GM23338 (cell line): ENCODE measurements around the gene TM9SF2.

ENCODE experiments used
- CREB1 ChIP-seq: fragments of 250-450 bp; sonication (Bioruptor Pico); IDR thresholded peaks from 2 replicates; pipeline ENCODE4 v1.5.0; 2020; ENCODE audit warnings: low read depth, mild to moderate bottlenecking, moderate library complexity
- EZH2 ChIP-seq: fragments of 200-600 bp; sonication (generic); IDR thresholded peaks from one replicate; pipeline ENCODE4 v1.8.0; 2017; ENCODE audit warnings: antibody characterized with exemption, mild to moderate bottlenecking, low read depth; ENCODE audit not compliant: unreplicated experiment
- EZH2phosphoT487 ChIP-seq: fragments of 200-600 bp; sonication (generic); IDR thresholded peaks from one replicate; pipeline ENCODE4 v1.8.1; 2018; ENCODE audit warnings: antibody characterized with exemption; ENCODE audit not compliant: unreplicated experiment
- JUNB ChIP-seq: IDR thresholded peaks from one replicate; pipeline ENCODE4 v1.6.1; 2016; ENCODE audit warnings: antibody characterized with exemption; ENCODE audit not compliant: unreplicated experiment
- NANOG ChIP-seq: IDR thresholded peaks from 2 replicates; pipeline ENCODE4 v1.6.1; 2016; ENCODE audit warnings: antibody characterized with exemption, borderline replicate concordance
- POLR2AphosphoS5 ChIP-seq: IDR thresholded peaks from 2 replicates; pipeline ENCODE4 v1.6.1; 2016; ENCODE audit warnings: antibody characterized with exemption, low read depth
- STAT1 ChIP-seq: IDR thresholded peaks from one replicate; pipeline ENCODE4 v1.6.1; 2016; ENCODE audit warnings: antibody characterized with exemption; ENCODE audit not compliant: unreplicated experiment
- ZNF114 ChIP-seq: fragments of 250-450 bp; sonication (Bioruptor Pico); IDR thresholded peaks from 2 replicates; pipeline ENCODE4 v1.5.0; 2020; ENCODE audit warnings: mild to moderate bottlenecking, moderate library complexity
- ZNF331 ChIP-seq: fragments of 250-450 bp; sonication (Bioruptor Pico); IDR thresholded peaks from 2 replicates; pipeline ENCODE4 v1.5.0; 2020; ENCODE audit warnings: low read depth, mild to moderate bottlenecking, moderate library complexity
- TF ChIP-seq, protein P1 (sequence below), 2 experiments: fragments of 200-600 bp in 1 of 2; sonication (generic) in 1 of 2; conservative IDR thresholded peaks; 2 replicates each; pipeline versions ENCODE4 v1.5.1 to v1.6.1; 2016 to 2017; ENCODE audit warnings: antibody characterized with exemption in 2 of 2, low read depth in 2 of 2, mild to moderate bottlenecking in 2 of 2, moderate library complexity in 1 of 2
- TF ChIP-seq, protein P2 (sequence below): IDR thresholded peaks from one replicate; pipeline ENCODE4 v1.6.1; 2018; ENCODE audit warnings: antibody characterized with exemption; ENCODE audit not compliant: unreplicated experiment
- TF ChIP-seq, protein P3 (sequence below): IDR thresholded peaks from 2 replicates; pipeline ENCODE4 v1.6.1; 2016; ENCODE audit warnings: antibody characterized with exemption
- TF ChIP-seq, protein P4 (sequence below): fragments of 250-450 bp; sonication (Bioruptor Pico); IDR thresholded peaks from 2 replicates; pipeline ENCODE4 v1.5.0; 2020; ENCODE audit warnings: mild to moderate bottlenecking, moderate library complexity

DNA sequence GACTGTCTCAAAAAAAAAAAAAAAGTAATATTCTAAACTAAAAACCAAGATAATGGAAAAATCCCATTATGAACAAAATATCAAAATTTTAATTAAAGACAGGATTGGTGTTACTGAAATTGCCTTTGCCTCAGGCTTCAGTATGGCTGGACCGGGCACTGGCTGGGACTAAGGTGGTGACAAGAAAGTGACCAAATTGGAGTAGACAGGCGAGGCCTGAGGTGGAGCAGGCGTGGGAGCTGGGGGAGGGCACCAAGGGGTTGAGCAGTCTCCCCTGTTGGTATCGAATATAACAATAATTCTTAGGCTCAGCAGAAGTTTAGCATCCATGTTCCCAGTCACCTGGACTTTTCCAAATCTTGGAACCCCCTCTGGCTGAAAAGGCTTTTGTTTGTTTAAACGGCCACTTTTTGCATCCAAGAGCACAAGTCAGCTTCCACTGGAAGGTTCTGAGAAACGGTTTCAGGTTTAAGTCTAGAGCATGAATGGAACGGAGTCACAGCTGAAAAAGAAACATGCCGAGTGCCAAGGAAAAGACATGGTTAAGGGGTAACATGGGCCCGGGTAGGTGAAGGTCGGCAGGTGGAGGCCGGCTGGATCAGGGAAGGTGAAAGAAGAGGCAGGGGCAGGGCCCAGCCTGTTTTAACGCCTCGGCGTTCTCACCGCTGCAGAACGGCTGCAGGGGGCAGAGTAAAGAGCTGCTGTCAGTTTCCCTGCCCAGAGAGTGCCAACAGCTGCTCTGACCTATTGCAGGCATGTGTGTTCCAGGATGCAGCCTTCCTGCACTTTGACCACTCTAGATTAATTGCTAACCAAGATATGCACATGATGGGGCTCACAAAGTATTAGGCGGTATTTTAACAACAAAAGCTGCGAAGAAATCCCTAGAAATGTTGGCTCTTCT is 104.4 kb downstream of the TM9SF2 start:
- TF ChIP-seq, protein P1, sequence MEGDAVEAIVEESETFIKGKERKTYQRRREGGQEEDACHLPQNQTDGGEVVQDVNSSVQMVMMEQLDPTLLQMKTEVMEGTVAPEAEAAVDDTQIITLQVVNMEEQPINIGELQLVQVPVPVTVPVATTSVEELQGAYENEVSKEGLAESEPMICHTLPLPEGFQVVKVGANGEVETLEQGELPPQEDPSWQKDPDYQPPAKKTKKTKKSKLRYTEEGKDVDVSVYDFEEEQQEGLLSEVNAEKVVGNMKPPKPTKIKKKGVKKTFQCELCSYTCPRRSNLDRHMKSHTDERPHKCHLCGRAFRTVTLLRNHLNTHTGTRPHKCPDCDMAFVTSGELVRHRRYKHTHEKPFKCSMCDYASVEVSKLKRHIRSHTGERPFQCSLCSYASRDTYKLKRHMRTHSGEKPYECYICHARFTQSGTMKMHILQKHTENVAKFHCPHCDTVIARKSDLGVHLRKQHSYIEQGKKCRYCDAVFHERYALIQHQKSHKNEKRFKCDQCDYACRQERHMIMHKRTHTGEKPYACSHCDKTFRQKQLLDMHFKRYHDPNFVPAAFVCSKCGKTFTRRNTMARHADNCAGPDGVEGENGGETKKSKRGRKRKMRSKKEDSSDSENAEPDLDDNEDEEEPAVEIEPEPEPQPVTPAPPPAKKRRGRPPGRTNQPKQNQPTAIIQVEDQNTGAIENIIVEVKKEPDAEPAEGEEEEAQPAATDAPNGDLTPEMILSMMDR (conservative IDR thresholded peaks at IDR 0.05; ENCODE audit: low read depth in 2 of 2), result peak; percentile 29 to 47; a peak in 3 of 4 replicates
- TF ChIP-seq POLR2AphosphoS5 (no peak), EZH2phosphoT487 (no peak), CREB1 (CRISPR knock-in tag) (no peak), JUNB (no peak), EZH2 (no peak), STAT1 (no peak), ZNF331 (CRISPR knock-in tag) (peak; percentile 18; the same call in 1 of the 2 replicates), NANOG (no peak), ZNF114 (CRISPR knock-in tag) (no peak)
- TF ChIP-seq, protein P2, sequence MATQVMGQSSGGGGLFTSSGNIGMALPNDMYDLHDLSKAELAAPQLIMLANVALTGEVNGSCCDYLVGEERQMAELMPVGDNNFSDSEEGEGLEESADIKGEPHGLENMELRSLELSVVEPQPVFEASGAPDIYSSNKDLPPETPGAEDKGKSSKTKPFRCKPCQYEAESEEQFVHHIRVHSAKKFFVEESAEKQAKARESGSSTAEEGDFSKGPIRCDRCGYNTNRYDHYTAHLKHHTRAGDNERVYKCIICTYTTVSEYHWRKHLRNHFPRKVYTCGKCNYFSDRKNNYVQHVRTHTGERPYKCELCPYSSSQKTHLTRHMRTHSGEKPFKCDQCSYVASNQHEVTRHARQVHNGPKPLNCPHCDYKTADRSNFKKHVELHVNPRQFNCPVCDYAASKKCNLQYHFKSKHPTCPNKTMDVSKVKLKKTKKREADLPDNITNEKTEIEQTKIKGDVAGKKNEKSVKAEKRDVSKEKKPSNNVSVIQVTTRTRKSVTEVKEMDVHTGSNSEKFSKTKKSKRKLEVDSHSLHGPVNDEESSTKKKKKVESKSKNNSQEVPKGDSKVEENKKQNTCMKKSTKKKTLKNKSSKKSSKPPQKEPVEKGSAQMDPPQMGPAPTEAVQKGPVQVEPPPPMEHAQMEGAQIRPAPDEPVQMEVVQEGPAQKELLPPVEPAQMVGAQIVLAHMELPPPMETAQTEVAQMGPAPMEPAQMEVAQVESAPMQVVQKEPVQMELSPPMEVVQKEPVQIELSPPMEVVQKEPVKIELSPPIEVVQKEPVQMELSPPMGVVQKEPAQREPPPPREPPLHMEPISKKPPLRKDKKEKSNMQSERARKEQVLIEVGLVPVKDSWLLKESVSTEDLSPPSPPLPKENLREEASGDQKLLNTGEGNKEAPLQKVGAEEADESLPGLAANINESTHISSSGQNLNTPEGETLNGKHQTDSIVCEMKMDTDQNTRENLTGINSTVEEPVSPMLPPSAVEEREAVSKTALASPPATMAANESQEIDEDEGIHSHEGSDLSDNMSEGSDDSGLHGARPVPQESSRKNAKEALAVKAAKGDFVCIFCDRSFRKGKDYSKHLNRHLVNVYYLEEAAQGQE, result no peak
- TF ChIP-seq, protein P3, sequence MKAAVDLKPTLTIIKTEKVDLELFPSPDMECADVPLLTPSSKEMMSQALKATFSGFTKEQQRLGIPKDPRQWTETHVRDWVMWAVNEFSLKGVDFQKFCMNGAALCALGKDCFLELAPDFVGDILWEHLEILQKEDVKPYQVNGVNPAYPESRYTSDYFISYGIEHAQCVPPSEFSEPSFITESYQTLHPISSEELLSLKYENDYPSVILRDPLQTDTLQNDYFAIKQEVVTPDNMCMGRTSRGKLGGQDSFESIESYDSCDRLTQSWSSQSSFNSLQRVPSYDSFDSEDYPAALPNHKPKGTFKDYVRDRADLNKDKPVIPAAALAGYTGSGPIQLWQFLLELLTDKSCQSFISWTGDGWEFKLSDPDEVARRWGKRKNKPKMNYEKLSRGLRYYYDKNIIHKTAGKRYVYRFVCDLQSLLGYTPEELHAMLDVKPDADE, result no peak
- TF ChIP-seq, protein P4, sequence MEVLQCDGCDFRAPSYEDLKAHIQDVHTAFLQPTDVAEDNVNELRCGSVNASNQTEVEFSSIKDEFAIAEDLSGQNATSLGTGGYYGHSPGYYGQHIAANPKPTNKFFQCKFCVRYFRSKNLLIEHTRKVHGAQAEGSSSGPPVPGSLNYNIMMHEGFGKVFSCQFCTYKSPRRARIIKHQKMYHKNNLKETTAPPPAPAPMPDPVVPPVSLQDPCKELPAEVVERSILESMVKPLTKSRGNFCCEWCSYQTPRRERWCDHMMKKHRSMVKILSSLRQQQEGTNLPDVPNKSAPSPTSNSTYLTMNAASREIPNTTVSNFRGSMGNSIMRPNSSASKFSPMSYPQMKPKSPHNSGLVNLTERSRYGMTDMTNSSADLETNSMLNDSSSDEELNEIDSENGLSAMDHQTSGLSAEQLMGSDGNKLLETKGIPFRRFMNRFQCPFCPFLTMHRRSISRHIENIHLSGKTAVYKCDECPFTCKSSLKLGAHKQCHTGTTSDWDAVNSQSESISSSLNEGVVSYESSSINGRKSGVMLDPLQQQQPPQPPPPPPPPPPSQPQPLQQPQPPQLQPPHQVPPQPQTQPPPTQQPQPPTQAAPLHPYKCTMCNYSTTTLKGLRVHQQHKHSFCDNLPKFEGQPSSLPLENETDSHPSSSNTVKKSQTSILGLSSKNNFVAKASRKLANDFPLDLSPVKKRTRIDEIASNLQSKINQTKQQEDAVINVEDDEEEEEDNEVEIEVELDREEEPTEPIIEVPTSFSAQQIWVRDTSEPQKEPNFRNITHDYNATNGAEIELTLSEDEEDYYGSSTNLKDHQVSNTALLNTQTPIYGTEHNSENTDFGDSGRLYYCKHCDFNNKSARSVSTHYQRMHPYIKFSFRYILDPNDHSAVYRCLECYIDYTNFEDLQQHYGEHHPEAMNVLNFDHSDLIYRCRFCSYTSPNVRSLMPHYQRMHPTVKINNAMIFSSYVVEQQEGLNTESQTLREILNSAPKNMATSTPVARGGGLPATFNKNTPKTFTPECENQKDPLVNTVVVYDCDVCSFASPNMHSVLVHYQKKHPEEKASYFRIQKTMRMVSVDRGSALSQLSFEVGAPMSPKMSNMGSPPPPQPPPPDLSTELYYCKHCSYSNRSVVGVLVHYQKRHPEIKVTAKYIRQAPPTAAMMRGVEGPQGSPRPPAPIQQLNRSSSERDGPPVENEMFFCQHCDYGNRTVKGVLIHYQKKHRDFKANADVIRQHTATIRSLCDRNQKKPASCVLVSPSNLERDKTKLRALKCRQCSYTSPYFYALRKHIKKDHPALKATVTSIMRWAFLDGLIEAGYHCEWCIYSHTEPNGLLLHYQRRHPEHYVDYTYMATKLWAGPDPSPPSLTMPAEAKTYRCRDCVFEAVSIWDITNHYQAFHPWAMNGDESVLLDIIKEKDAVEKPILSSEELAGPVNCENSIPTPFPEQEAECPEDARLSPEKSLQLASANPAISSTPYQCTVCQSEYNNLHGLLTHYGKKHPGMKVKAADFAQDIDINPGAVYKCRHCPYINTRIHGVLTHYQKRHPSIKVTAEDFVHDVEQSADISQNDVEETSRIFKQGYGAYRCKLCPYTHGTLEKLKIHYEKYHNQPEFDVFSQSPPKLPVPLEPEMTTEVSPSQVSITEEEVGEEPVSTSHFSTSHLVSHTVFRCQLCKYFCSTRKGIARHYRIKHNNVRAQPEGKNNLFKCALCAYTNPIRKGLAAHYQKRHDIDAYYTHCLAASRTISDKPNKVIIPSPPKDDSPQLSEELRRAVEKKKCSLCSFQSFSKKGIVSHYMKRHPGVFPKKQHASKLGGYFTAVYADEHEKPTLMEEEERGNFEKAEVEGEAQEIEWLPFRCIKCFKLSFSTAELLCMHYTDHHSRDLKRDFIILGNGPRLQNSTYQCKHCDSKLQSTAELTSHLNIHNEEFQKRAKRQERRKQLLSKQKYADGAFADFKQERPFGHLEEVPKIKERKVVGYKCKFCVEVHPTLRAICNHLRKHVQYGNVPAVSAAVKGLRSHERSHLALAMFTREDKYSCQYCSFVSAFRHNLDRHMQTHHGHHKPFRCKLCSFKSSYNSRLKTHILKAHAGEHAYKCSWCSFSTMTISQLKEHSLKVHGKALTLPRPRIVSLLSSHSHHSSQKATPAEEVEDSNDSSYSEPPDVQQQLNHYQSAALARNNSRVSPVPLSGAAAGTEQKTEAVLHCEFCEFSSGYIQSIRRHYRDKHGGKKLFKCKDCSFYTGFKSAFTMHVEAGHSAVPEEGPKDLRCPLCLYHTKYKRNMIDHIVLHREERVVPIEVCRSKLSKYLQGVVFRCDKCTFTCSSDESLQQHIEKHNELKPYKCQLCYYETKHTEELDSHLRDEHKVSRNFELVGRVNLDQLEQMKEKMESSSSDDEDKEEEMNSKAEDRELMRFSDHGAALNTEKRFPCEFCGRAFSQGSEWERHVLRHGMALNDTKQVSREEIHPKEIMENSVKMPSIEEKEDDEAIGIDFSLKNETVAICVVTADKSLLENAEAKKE, result no peak
